Large intestine (tissue), 3 donors: ENCODE results near the gene OR10R2. TPM values are rescaled to one million over a fixed set of nuclear protein-coding genes. Genes with fewer than 3 reads are reported as not detected.

Source experiments
- DNase-seq, 2 donors: peaks; one replicate each; pipeline versions ENCODE4 v3.0.0 to v3.0.0-alpha.2; 2013
- H3K27ac ChIP-seq: one replicate; pipeline ENCODE4 v1.5.1; 2013; ENCODE audit warnings: low read length
- H3K27me3 ChIP-seq: 2 replicates; pipeline ENCODE4 v1.6.1; 2013; ENCODE audit warnings: low read length; ENCODE audit not compliant: control insufficient read depth, insufficient read depth
- H3K36me3 ChIP-seq: 2 replicates; pipeline ENCODE4 v1.6.1; 2013; ENCODE audit warnings: low read length; ENCODE audit not compliant: control insufficient read depth, insufficient read depth
- H3K4me1 ChIP-seq: one replicate; pipeline ENCODE4 v1.6.1; 2013; ENCODE audit warnings: low read length; ENCODE audit not compliant: control insufficient read depth, insufficient read depth
- H3K4me3 ChIP-seq: one replicate; pipeline ENCODE4 v1.5.1; 2013; ENCODE audit warnings: low read length
- H3K9me3 ChIP-seq: one replicate; pipeline ENCODE4 v1.6.1; 2013; ENCODE audit warnings: mild to moderate bottlenecking, low read depth, low read length, moderate library complexity; ENCODE audit not compliant: control insufficient read depth
- WGBS: methylation state at CpG from one replicate; pipeline ENCODE4 v1.1.5; 2013; ENCODE audit warnings: low lambda C conversion rate; ENCODE audit not compliant: insufficient coverage; 5-methylcytosine and 5-hydroxymethylcytosine counted together
- polyA plus RNA-seq: library from polyadenylated mRNA; unstranded; fragments of 120-200 nt; gene quantifications from one replicate; pipeline ENCODE4 v1.2.1, GENCODE V29; 2013

The OR10R2 gene
- polyA plus RNA-seq, 1 donor = not detected

DNA sequence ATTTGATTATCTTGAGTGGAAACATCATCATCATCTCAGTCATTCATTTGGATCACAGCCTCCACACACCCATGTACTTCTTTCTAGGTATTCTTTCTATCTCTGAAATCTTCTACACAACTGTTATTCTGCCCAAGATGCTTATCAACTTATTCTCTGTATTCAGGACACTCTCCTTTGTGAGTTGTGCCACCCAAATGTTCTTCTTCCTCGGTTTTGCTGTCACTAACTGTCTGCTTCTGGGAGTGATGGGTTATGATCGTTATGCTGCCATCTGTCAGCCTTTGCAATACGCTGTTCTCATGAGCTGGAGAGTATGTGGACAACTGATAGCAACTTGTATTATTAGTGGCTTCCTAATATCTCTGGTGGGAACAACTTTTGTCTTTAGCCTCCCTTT lies 19.3 kb downstream of the OR10R2 start:
- no peak overlapping the region for H3K27ac ChIP-seq
- H3K4me3 ChIP-seq = no peak overlapping the region
- no peaks in the 10 kb centered on the region for H3K27me3 ChIP-seq
- no peak for DNase-seq
- no peaks in the 10 kb centered on the region for H3K36me3 ChIP-seq
- no peaks in the 10 kb centered on the region for H3K4me1 ChIP-seq
- no peaks in the 10 kb centered on the region for H3K9me3 ChIP-seq
- WGBS = no CpG with 5 or more reads among the region's 3 CpGs

DNA sequence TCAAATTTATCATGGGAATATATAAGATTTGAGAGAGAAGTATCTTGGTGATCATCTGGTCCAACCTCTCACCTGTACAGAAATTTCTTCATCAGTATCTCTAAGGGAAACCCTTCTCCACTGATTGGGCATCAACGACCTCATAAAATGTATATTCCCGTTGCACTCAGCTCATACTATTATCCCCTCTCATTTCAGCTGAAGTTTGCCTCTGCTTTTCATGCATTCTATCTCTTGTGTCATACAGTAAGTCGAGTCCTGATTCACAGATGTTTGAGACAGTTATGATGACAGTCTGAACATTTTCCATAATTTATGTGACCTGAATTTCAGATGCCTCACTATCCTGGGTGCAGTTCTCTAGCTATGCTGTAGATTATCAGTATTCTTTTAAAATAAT lies 21.0 kb downstream of the OR10R2 start:
- Histone ChIP-seq H3K9me3 (no peaks in the 10 kb centered on the region), H3K4me3 (no peak overlapping the region), H3K4me1 (no peaks in the 10 kb centered on the region), H3K27ac (no peak overlapping the region), H3K36me3 (no peaks in the 10 kb centered on the region), H3K27me3 (no peaks in the 10 kb centered on the region)
- 82% methylated on average over 3 of the region's 3 CpGs for WGBS
- DNase-seq = no peak

DNA sequence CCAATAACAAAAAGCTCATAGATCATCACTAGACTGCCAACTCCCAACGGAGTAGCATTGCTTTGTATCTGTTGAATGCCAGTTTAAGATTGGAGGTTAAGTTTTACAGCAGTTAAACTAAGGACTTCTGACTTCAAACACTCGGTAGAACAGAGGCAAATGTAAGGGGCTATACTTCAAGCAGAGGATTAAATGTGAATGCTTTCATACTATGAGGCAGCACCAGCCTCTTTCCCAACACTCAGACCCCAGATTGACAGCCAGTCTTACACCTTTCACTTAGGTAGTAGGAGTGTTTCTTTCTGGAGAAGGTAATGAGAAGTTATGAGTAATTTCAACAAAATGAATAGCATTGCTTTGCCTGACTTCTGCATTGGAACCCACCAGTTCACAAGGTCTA lies 22.8 kb downstream of the OR10R2 start:
- no peak for DNase-seq
- no peak overlapping the region for H3K4me3 ChIP-seq
- no peaks in the 10 kb centered on the region for H3K4me1 ChIP-seq
- no peaks in the 10 kb centered on the region for H3K9me3 ChIP-seq
- WGBS = no CpG with 5 or more reads among the region's 2 CpGs
- no peaks in the 10 kb centered on the region for H3K36me3 ChIP-seq
- H3K27ac ChIP-seq = no peak overlapping the region
- no peaks in the 10 kb centered on the region for H3K27me3 ChIP-seq

DNA sequence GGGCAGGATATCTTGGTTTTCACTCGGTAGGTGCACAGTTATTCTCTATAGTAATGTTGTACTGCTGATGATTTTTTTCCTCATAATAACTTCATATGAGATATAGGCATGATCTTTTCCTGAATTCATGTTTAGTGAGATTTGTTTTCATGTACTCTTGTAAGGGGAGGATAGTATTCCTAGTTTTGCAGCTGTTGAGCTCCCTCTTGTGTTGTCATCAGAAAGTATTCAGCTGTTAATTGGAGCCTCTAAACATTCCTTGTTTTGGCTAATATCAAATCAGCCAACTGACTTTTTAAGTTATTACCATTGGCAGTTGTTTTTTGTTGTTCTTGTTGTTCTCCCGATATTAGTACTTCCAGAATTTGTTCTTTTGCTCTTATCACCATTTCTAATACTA lies 24.4 kb downstream of the OR10R2 start:
- no CpG with 5 or more reads among the region's 2 CpGs for WGBS
- DNase-seq = no peak
- Histone ChIP-seq H3K36me3 (no peaks in the 10 kb centered on the region), H3K27me3 (no peaks in the 10 kb centered on the region), H3K9me3 (no peaks in the 10 kb centered on the region), H3K27ac (no peak overlapping the region), H3K4me1 (no peaks in the 10 kb centered on the region), H3K4me3 (no peak overlapping the region)

DNA sequence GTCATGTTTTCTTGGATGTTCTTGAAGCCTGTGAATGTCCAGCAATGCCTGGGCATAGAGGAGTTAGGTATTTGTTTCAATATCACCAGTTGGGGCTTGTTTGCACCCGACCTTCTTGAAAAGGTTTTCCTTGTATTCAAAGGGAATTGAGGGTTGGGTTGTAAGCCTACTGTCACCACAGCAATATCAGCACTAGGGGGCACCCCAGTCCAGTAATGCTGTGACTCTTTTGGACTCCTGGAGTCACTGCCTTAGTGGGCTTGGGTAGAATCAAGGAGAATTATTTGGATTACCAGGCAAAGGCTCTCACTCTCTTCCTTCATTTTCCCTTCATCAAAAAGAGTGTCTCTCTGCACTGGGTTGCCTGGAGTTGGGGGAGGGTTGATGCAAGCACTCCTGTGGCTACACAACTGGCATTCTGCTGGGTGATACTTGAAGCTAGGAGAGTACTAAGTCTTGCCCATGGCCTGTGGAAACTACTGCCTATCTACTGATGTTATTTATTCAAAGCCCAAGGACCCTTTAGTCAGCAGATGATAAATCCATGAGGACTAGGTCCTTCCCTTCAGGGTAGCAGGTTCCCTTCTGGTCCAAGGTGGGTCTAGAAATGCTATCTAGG lies 34.5 kb downstream of the OR10R2 start:
- no peaks in the 10 kb centered on the region for H3K27me3 ChIP-seq
- WGBS = no CpG with 5 or more reads among the region's 1 CpG
- H3K4me1 ChIP-seq = no peaks in the 10 kb centered on the region
- no peaks in the 10 kb centered on the region for H3K36me3 ChIP-seq
- DNase-seq = no peak
- H3K27ac ChIP-seq = no peak overlapping the region
- no peak overlapping the region for H3K4me3 ChIP-seq
- no peaks in the 10 kb centered on the region for H3K9me3 ChIP-seq

DNA sequence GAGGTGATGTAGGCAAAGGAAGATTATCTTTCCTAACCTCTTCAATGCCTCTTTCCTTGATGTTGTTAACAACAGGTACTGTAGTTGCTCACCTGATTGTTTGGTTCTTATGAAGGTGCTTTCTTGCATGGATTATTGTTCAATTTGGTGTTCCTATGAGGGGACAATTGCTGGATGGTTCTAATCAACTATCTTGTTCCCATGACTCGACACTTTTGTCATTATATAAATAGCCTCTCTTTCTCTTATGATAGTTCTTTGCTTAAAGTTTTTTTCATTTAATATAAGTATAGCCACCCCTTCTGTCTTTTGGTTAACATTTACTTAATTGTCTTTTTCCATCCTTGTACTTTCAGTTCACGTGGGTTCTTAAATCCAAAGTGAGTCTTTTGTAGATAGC lies 35.5 kb downstream of the OR10R2 start:
- Histone ChIP-seq H3K36me3 (no peaks in the 10 kb centered on the region), H3K9me3 (no peaks in the 10 kb centered on the region), H3K4me1 (no peaks in the 10 kb centered on the region), H3K27ac (no peak overlapping the region), H3K4me3 (no peak overlapping the region), H3K27me3 (no peaks in the 10 kb centered on the region)
- 100% methylated on average over 2 of the region's 2 CpGs for WGBS
- no peak for DNase-seq

DNA sequence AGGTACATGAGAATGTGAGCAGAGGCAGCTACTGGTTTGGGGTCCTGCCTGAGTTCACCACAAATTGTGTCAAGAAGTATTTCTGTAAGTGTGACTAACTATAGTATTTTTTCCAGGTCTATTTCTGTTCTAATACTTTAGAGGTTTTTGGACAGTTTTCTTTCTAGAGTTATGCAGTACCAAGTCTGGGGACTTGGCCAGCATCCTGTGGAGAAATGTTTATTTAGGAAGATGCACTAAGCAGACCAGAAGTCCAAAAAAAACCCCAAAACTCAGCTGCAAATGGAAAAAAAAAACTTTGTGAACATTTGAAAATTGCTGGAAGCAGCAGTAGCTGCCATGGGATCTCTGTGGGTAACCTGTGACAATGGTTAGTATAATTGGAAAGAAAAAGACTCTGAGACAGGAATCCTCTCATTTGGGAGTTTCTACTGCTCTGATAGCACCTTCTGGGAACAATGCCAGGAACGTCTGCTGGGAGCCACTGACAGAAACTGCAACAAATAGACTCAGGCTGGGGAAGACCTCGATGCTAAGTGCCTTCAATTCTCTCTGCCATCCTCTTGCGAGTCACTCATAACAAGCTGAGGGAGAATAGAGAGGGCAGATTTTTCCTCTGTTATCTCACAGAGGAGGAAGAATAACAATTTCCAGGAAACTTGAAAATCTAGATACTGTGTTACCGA lies 37.6 kb downstream of the OR10R2 start:
- H3K4me1 ChIP-seq = no peaks in the 10 kb centered on the region
- H3K27ac ChIP-seq = no peak overlapping the region
- 80% methylated on average over 1 of the region's 4 CpGs for WGBS
- no peak for DNase-seq
- no peak overlapping the region for H3K4me3 ChIP-seq
- no peaks in the 10 kb centered on the region for H3K36me3 ChIP-seq
- no peaks in the 10 kb centered on the region for H3K9me3 ChIP-seq
- no peaks in the 10 kb centered on the region for H3K27me3 ChIP-seq

DNA sequence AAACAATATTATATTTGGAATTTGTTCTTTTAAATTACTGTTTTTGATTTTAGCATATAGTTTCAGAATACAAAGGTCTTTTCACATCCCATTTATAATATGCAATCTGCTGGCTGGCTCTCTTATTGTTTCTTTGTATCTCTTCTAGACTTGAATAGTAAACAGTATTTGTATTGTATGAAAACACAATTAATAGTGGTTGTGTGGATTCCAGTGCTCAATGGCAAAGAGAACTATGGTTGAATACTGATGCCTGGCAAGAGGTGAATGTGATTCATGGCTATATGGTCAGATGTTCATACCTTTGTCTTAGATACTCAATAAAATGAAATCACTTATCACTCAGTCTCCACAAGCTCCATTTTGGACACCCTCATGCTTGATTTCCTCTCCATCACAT lies 44.9 kb downstream of the OR10R2 start:
- H3K9me3 ChIP-seq = no peaks in the 10 kb centered on the region
- H3K4me3 ChIP-seq = no peak overlapping the region
- no peak overlapping the region for H3K27ac ChIP-seq
- no peak for DNase-seq
- H3K36me3 ChIP-seq = no peaks in the 10 kb centered on the region
- H3K27me3 ChIP-seq = no peaks in the 10 kb centered on the region
- no peaks in the 10 kb centered on the region for H3K4me1 ChIP-seq

DNA sequence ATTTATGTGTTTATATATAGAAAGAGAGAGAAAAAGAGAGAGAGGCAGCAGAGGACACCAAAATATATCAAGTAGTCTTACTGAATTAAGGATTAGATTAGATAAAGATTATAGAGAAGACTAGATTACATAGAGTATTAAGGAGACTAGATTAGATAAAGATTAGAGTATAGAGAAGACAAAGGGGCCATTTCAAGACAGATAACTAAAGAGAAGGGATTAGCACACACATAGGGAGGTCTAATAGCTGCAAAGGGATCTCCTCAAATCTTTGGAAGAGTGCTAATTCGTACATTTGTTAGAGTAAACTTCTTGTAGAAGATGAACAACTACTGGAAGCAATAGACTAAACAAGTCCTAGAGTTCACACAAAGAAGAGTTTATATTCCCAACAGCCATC lies 48.0 kb downstream of the OR10R2 start:
- DNase-seq = no peak
- Histone ChIP-seq H3K4me3 (no peak overlapping the region), H3K27ac (no peak overlapping the region), H3K27me3 (no peaks in the 10 kb centered on the region), H3K9me3 (no peaks in the 10 kb centered on the region), H3K36me3 (no peaks in the 10 kb centered on the region), H3K4me1 (no peaks in the 10 kb centered on the region)
- WGBS = no CpG with 5 or more reads among the region's 1 CpG

DNA sequence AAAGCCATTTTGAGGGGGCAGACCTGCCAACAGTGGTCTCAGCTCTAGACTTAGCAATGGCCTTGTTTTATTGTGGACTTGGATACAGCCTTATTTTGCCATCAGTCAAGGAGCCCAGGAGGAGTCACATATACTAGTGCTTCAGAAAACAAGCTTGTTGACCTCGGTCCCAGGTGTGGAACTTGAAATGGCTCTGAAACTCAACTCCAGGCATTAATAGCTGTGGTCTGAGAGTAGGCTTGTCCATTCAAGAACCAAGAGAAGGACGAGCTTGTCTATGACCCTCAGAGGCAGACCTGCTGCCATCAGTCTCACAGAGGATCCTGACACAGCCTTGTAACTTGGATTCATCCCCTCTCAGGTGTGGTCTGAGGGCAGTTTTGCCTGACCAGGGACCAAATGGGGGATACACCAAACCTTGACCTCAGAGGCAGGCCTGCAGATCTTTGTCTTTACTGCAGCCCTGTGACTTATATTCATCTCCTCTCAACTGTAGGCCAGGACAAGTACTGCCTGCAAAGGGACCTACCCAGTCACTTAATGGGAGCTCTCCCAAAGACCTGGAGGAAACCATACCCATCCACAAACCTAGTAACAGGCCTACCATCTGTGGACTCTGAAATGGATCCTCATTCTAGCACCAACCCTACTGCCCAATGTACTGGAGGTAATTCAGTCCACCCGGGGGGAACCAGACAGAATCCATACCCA lies 49.1 kb downstream of the OR10R2 start:
- no peak overlapping the region for H3K4me3 ChIP-seq
- WGBS = no CpG with 5 or more reads among the region's 3 CpGs
- no peak for DNase-seq

More for the DNA sequence above, 49.1 kb downstream of the OR10R2 start:
- H3K27me3 ChIP-seq = no peaks in the 10 kb centered on the region
- no peaks in the 10 kb centered on the region for H3K36me3 ChIP-seq
- H3K9me3 ChIP-seq = no peaks in the 10 kb centered on the region
- no peaks in the 10 kb centered on the region for H3K4me1 ChIP-seq
- no peak overlapping the region for H3K27ac ChIP-seq
